BLaER1 (cell line): ENCODE data around the gene FUT2.

Experiments used
- H3K27ac ChIP-seq: shearing (Covaris generic); formaldehyde crosslinking; 2 replicates; pipeline ENCODE4 v1.8.1; 2022
- H3K27me3 ChIP-seq: shearing (Covaris generic); formaldehyde crosslinking; 2 replicates; pipeline ENCODE4 v1.8.1; 2022
- H3K36me3 ChIP-seq: shearing (Covaris generic); formaldehyde crosslinking; 2 replicates; pipeline ENCODE4 v1.8.1; 2022
- H3K4me1 ChIP-seq: shearing (Covaris generic); formaldehyde crosslinking; 2 replicates; pipeline ENCODE4 v1.8.1; 2022
- H3K4me2 ChIP-seq: shearing (Covaris generic); formaldehyde crosslinking; 2 replicates; pipeline ENCODE4 v1.8.1; 2022
- H3K4me3 ChIP-seq: shearing (Covaris generic); formaldehyde crosslinking; 2 replicates; pipeline ENCODE4 v1.8.1; 2022
- H3K9ac ChIP-seq: shearing (Covaris generic); formaldehyde crosslinking; 2 replicates; pipeline ENCODE4 v1.8.1; 2022
- H3K9me3 ChIP-seq: shearing (Covaris generic); formaldehyde crosslinking; 2 replicates; pipeline ENCODE4 v1.8.1; 2022
- H4K20me1 ChIP-seq: shearing (Covaris generic); formaldehyde crosslinking; 2 replicates; pipeline ENCODE4 v1.8.1; 2022
- Cebpa-rat ChIP-seq: shearing (Covaris generic); IDR thresholded peaks from 2 replicates; pipeline ENCODE4 v1.8.1; 2022

Gene FUT2

GRCh38 chr19:48738557-48739403 lies 43.0 kb downstream of the FUT2 start:
- Histone ChIP-seq H3K27me3 (no peaks in the 10 kb centered on the region), H3K27ac (peak overlapping the region; percentile 98), H3K4me1 (peaks cover 34% of the 10 kb centered on the region), H3K9me3 (no peaks in the 10 kb centered on the region), H4K20me1 (no peaks in the 10 kb centered on the region), H3K4me3 (peak overlapping the region; percentile 94), H3K4me2 (peak overlapping the region; percentile 99), H3K9ac (peak overlapping the region; percentile 95), H3K36me3 (peaks cover 28% of the 10 kb centered on the region)
- TF ChIP-seq Cebpa-rat = no peak

DNA sequence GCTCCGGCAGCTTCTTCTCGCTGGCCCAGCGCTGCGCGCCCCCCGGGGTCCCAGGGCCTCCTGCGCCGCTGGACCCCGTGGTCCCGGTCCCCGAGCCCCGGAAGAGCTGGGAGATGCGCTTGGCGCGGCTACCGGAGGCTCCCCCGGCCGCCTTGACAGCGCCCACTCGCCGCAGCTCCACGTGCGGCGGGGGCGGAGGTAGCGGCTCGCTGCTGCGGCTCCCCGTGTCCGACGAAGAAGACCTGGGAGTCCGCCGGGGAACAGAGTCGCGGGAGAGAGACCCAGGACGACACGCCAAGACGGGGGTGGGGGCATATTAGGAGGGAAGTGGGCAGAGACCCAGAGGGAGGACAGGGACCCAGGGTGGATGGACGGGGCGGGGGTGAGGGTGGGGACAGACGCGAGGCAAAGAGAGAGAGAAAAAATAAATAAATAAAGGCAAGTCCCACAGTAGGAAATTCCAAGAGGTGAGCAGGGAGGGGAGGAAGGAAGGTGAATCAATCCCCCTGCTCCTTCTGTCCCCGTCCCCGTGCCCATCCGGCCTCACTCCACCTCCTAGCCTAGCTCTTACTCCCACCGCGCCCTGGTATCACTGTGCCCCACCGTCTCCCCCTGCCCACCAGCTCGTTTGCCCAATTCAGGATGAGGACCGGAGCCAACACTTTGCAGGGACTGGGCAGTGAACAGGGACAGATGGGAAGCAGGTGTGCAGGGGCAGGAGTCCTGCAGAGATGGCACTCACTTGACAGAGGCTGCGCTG lies 43.8 kb downstream of the FUT2 start:
- Histone ChIP-seq H3K27ac (peak overlapping the region; percentile 98), H4K20me1 (no peaks in the 10 kb centered on the region), H3K4me1 (peaks cover 34% of the 10 kb centered on the region), H3K27me3 (no peaks in the 10 kb centered on the region), H3K9me3 (no peaks in the 10 kb centered on the region), H3K36me3 (peaks cover 28% of the 10 kb centered on the region), H3K9ac (peak overlapping the region; percentile 95), H3K4me2 (peak overlapping the region; percentile 99), H3K4me3 (peak overlapping the region; percentile 94)
- TF ChIP-seq Cebpa-rat = no peak

DNA sequence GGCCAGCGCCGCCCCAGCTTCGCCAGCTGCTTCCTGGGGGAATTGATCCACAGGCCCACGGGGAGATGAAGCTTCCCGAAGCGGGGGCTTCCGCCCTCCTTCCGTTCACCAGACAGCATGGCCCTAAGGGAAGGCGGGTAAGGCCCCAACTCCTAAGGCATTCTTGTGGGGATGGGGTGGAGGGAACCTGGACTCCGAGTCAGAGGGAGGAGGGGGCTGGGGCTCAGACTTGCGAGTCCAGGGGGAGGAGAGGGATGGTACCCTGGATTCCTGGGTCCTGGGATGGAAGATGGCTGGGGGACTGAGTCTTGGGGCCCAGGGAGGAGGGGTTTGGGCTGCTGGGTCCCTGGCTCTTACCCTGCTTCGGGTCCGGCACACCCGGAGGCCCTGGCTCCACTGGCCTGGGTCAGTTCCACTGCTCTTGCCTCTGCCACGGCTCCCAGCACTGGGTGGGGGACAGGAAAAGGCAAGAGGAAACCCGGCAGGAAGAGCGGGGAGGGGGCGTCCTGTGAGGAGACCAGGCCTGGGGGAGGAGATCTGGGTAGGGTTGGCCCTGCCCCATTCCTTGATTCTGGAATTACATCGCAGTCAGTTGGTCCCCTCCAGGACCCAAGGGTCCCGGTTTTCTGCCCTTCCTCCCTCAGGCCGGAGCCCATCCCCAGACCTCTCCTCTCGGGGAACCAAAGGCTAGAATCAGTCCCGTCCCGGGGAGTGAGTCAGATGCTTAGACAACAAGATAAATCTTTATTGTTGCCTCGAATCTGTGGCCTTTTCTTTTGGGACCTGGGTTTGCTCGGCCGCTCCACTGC lies 44.6 kb downstream of the FUT2 start, which contains the start of gene RASIP1:
Gene RASIP1, minus strand, starts transcription at position 447 of the 809 bp plus-strand sequence. Its CDS starts 328 bp downstream, at position 119.
- H3K27me3 ChIP-seq = no peaks in the 10 kb centered on the region
- H3K9ac ChIP-seq = peak within 1 kb of the TSS; percentile 95
- no peaks in the 10 kb centered on the region for H3K9me3 ChIP-seq
- peak within 1 kb of the TSS; percentile 99 for H3K4me2 ChIP-seq
- peaks cover 23% of the 10 kb centered on the region for H3K36me3 ChIP-seq
- TF ChIP-seq Cebpa-rat = no peak
- no peaks in the 10 kb centered on the region for H4K20me1 ChIP-seq
- peak within 1 kb of the TSS; percentile 98 for H3K27ac ChIP-seq
- H3K4me3 ChIP-seq = peak within 1 kb of the TSS; percentile 94
- H3K4me1 ChIP-seq = peaks cover 35% of the 10 kb centered on the region

- H3K36me3 ChIP-seq = peaks cover 20% of the 10 kb centered on the region; the same call in 1 of the 2 replicates
- peak overlapping the region; percentile 94 for H3K4me3 ChIP-seq
- H3K27ac ChIP-seq = peak overlapping the region; percentile 98
- H3K4me1 ChIP-seq = peaks cover 44% of the 10 kb centered on the region
- H3K4me2 ChIP-seq = peak overlapping the region; percentile 99
- H3K9ac ChIP-seq = peak overlapping the region; percentile 95
- no peaks in the 10 kb centered on the region for H3K9me3 ChIP-seq
- TF ChIP-seq Cebpa-rat = no peak
- no peaks in the 10 kb centered on the region for H3K27me3 ChIP-seq
- H4K20me1 ChIP-seq = no peaks in the 10 kb centered on the region
Measured at GRCh38 chr19:48741129-48741999, 45.6 kb downstream of the FUT2 start.

- H3K9me3 ChIP-seq = no peaks in the 10 kb centered on the region
- peaks cover 20% of the 10 kb centered on the region; the same call in 1 of the 2 replicates for H3K36me3 ChIP-seq
- no peak overlapping the region for H3K9ac ChIP-seq
Measured at GRCh38 chr19:48742096-48742495, 46.3 kb downstream of the FUT2 start.

DNA sequence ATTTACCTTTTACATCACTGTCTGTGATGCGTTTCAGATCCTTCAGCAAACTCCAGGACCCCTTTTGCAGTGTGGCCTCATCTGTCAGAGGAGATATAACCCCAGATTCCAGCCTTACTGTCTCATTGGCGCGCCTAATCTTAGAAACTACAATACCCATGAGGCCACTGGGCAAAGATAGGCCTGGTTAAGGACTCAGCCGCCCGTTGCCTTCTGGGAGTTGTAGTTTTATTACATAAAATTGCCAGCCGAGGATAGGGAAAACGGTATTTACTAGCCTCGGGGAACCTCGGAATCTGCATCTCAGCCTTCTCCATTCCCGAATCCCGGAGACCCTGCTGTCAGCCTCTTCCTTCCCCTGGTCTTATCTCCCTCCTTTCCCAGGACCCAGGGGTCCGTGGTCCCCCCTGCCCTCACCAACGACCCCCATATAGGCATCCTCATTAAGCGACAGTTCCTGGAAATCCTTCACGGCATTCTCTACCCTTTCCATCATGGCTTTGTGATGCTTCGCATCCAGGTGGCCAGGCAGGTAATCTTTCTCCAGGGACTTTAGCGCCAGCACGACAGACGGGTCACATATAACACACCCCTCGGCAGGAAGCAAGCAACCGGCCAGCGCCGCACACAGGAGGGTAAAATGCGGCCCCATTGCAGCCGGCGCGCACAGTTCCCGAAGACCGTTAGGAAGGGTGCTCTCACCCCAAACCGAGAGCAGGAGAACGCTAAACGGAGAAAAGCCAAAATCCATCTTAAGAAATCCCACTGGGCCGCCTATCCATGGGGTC lies 49.6 kb downstream of the FUT2 start:
- no peak overlapping the region for H3K9ac ChIP-seq
- H3K4me2 ChIP-seq = 0 out of 2 replicates have a peak overlapping the region, but pooled peaks have one; percentile 71
- peaks cover 29% of the 10 kb centered on the region for H3K36me3 ChIP-seq
- no peak overlapping the region for H3K4me3 ChIP-seq
- H4K20me1 ChIP-seq = no peaks in the 10 kb centered on the region
- no peaks in the 10 kb centered on the region for H3K27me3 ChIP-seq
- H3K27ac ChIP-seq = no peak overlapping the region
- no peaks in the 10 kb centered on the region for H3K9me3 ChIP-seq
- no peak for TF ChIP-seq Cebpa-rat
- H3K4me1 ChIP-seq = peaks cover 67% of the 10 kb centered on the region

More at GRCh38 chr19:48742096-48742495, 46.3 kb downstream of the FUT2 start:
- Histone ChIP-seq H3K27me3 (no peaks in the 10 kb centered on the region), H3K4me2 (peak overlapping the region; percentile 99), H3K4me1 (peaks cover 49% of the 10 kb centered on the region), H3K4me3 (no peak overlapping the region), H3K27ac (peak overlapping the region; percentile 98; the same call in 1 of the 2 replicates), H4K20me1 (no peaks in the 10 kb centered on the region)
- no peak for TF ChIP-seq Cebpa-rat

DNA sequence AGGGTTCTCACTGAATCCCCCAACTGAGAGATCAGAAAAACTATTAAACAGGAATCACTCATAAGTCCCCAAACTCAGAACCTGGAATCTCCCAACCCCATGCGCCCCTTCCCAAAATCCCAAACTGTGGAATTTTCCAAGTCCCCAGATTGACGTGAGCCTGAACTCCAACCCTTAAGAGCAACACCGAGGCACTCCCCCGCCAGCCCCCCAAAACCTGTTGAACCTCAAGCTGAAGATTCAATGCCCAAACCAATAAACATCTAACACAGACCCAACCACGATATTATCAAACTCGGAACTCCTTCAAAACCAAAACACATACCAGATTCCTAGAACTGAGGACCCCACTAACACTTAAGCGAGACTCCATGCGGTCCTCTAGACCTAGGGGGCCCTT lies 50.3 kb downstream of the FUT2 start:
- no peaks in the 10 kb centered on the region for H3K27me3 ChIP-seq
- H3K4me1 ChIP-seq = peaks cover 67% of the 10 kb centered on the region
- no peaks in the 10 kb centered on the region for H3K9me3 ChIP-seq
- no peak overlapping the region for H3K9ac ChIP-seq
- no peaks in the 10 kb centered on the region for H4K20me1 ChIP-seq
- no peak overlapping the region for H3K27ac ChIP-seq
- H3K4me3 ChIP-seq = peak overlapping the region; percentile 73; the same call in 1 of the 2 replicates
- peaks cover 36% of the 10 kb centered on the region for H3K36me3 ChIP-seq
- peak overlapping the region; percentile 71 for H3K4me2 ChIP-seq
- TF ChIP-seq Cebpa-rat = no peak
